Endothelial cell of umbilical vein (primary cell): Measurements from ENCODE around the gene KCNQ2. TPM values are rescaled to one million over a fixed set of nuclear protein-coding genes. Genes with fewer than 3 reads are reported as not detected.

Experiments
- BruUV-seq: library from RNA; stranded (reverse); fragments of 400-500 nt; replicated peaks from 2 replicates; lab custom pipeline; 2021; lab: Mats Ljungman, UMichigan
- CTCF ChIA-PET: fragments of 300-600, 350-600 bp; sonication (Branson Sonifier 250); formaldehyde crosslinking; loops from one replicate; lab custom pipeline; 2021; ENCODE audit warnings: antibody characterized with exemption, inconsistent platforms; lab: Charles Lee
- POLR2A ChIA-PET: fragments of 300-600, 350-600 bp; sonication (Branson Sonifier 250); formaldehyde crosslinking; loops from one replicate; lab custom pipeline; 2021; ENCODE audit warnings: antibody characterized with exemption, inconsistent platforms; lab: Charles Lee
- DNase-seq: peaks from one replicate; pipeline ENCODE4 v3.0.0-alpha.2; 2011; ENCODE audit warnings: low read depth, low spot score
- FAIRE-seq: peaks from 2 replicates; lab custom pipeline; 2011; peaks lifted over from hg19 to GRCh38; lab: Jason Lieb, UNC
- H2AFZ ChIP-seq: 2 replicates; pipeline ENCODE4 v1.6.0; 2012; ENCODE audit warnings: low read depth, low read length, control low read depth, inconsistent platforms
- H3K27ac ChIP-seq: 2 replicates; pipeline ENCODE4 v1.5.1; 2011; ENCODE audit warnings: low read depth, mild to moderate bottlenecking, control low read depth, low read length, moderate library complexity; ENCODE audit not compliant: insufficient read depth
- H3K27me3 ChIP-seq, 2 experiments: 2 replicates each; pipeline versions ENCODE4 v1.6.0 to v1.6.1; 2011; ENCODE audit warnings: low read length in 2 of 2, mixed read lengths in 1 of 2; ENCODE audit not compliant: control insufficient read depth in 2 of 2, insufficient read depth in 2 of 2
- H3K36me3 ChIP-seq, 2 experiments: 2 replicates in 1 of 2; 3 replicates in 1 of 2; pipeline ENCODE4 v1.5.1; 2011; ENCODE audit warnings: low read length in 2 of 2, mild to moderate bottlenecking in 1 of 2, moderate library complexity in 1 of 2; ENCODE audit not compliant: control insufficient read depth in 2 of 2, insufficient read depth in 2 of 2; ENCODE audit errors: extremely low read depth in 1 of 2
- H3K4me1 ChIP-seq: 3 replicates; pipeline ENCODE4 v1.5.1; 2011; ENCODE audit warnings: mild to moderate bottlenecking, low read length; ENCODE audit not compliant: control insufficient read depth, insufficient read depth; ENCODE audit errors: extremely low read depth
- H3K4me2 ChIP-seq: 2 replicates; pipeline ENCODE4 v1.6.1; 2011; ENCODE audit warnings: low read length, control low read depth, mixed read lengths; ENCODE audit not compliant: insufficient read depth
- H3K4me3 ChIP-seq, 3 experiments: fragments of 200-600 bp in 1 of 3; sonication (generic), shearing (Covaris generic) in 1 of 3; replicated peaks in 1 of 3; 2 replicates each; pipeline ENCODE4 v1.5.1; 2011 to 2016; ENCODE audit warnings: control low read depth in 3 of 3, low read length in 3 of 3, mild to moderate bottlenecking in 2 of 3, inconsistent platforms in 1 of 3, low read depth in 1 of 3, moderate library complexity in 1 of 3; ENCODE audit not compliant: insufficient read depth in 1 of 3
- H3K79me2 ChIP-seq: 2 replicates; pipeline ENCODE4 v1.6.0; 2012; ENCODE audit warnings: low read length, inconsistent platforms; ENCODE audit not compliant: control insufficient read depth, insufficient read depth
- H3K9ac ChIP-seq: replicated peaks from 2 replicates; pipeline ENCODE3; 2011; ENCODE audit warnings: low read length, control low read depth; ENCODE audit not compliant: insufficient read depth; ENCODE audit errors: extremely low read depth
- H3K9me1 ChIP-seq: replicated peaks from 3 replicates; pipeline ENCODE4 v1.6.0; 2011; ENCODE audit warnings: mild to moderate bottlenecking, low read length; ENCODE audit not compliant: control insufficient read depth, insufficient read depth; ENCODE audit errors: extremely low read depth
- H3K9me3 ChIP-seq: replicated peaks from 2 replicates; pipeline ENCODE4 v1.5.1; 2012; ENCODE audit warnings: low read length, inconsistent platforms; ENCODE audit not compliant: control insufficient read depth, insufficient read depth
- H4K20me1 ChIP-seq: replicated peaks from 2 replicates; pipeline ENCODE3; 2011; ENCODE audit warnings: mild to moderate bottlenecking, low read length; ENCODE audit not compliant: control insufficient read depth, insufficient read depth; ENCODE audit errors: extremely low read depth
- EZH2 ChIP-seq: IDR thresholded peaks from 2 replicates; pipeline ENCODE4 v1.6.1; 2012; ENCODE audit warnings: borderline replicate concordance, low read depth, mild to moderate bottlenecking, moderate library complexity, low read length, inconsistent platforms; ENCODE audit not compliant: severe bottlenecking
- FOS ChIP-seq: IDR thresholded peaks from 2 replicates; pipeline ENCODE4 v1.6.1; 2011; ENCODE audit warnings: mild to moderate bottlenecking, low read length, moderate library complexity, borderline replicate concordance; ENCODE audit not compliant: insufficient read depth
- GATA2 ChIP-seq: IDR thresholded peaks from 2 replicates; pipeline ENCODE4 v1.7.0; 2011; ENCODE audit warnings: low read depth, mild to moderate bottlenecking, moderate library complexity, mixed read lengths, low read length; ENCODE audit not compliant: insufficient read length, insufficient read depth
- JUN ChIP-seq: IDR thresholded peaks from 2 replicates; pipeline ENCODE4 v1.6.1; 2011; ENCODE audit warnings: borderline replicate concordance, low read depth; ENCODE audit not compliant: insufficient read length, insufficient read depth
- MYC ChIP-seq: IDR thresholded peaks from one replicate; pipeline ENCODE4 v1.6.1; 2011; ENCODE audit warnings: mild to moderate bottlenecking, low read depth, low read length
- POLR2A ChIP-seq: IDR thresholded peaks from 2 replicates; pipeline ENCODE4 v1.6.1; 2012; ENCODE audit warnings: low read depth, mild to moderate bottlenecking, control low read depth, low read length
- POLR2AphosphoS5 ChIP-seq: IDR thresholded peaks from 2 replicates; pipeline ENCODE4 v1.6.1; 2012; ENCODE audit warnings: low read depth, mild to moderate bottlenecking, control low read depth, low read length, moderate library complexity; ENCODE audit not compliant: insufficient read depth
- dilution Hi-C: fragments of 300-500 bp; cut with MboI; formaldehyde crosslinking; loops from one replicate; pipeline ENCODE4 v1.15.0; 2019; ENCODE audit warnings: low sequenced_read_pairs; ENCODE audit not compliant: extremely low pct_ligation_motif_present
- intact Hi-C: fragments of 100-400 bp; cut with micrococcal nuclease; formaldehyde crosslinking; loops from one replicate; pipeline ENCODE4 v1.10.0; 2022
- polyA plus RNA-seq, 4 experiments: library from polyadenylated mRNA; depleted of rRNA in 3 of 4; stranded (reverse) in 3 of 4; unstranded in 1 of 4; fragments of >200 nt; gene quantifications; 2 replicates each; pipeline versions ENCODE4 v1.2.1 to v1.2.3, GENCODE V29; 2011 to 2012; ENCODE audit warnings: missing spikeins in 1 of 4
- total RNA-seq: library from RNA; stranded (reverse); gene quantifications from 2 replicates; pipeline ENCODE4 v1.2.3, GENCODE V29; 2021
- TF ChIP-seq, protein P1 (sequence below): IDR thresholded peaks from 2 replicates; pipeline ENCODE4 v1.6.1; 2011; ENCODE audit not compliant: insufficient read depth, insufficient read length
- TF ChIP-seq, protein P2 (sequence below), 2 donors: IDR thresholded peaks; 1 replicate in 1 of 2; 2 replicates in 1 of 2; pipeline ENCODE4 v1.5.1; 2011; ENCODE audit warnings: low read length in 2 of 2, mild to moderate bottlenecking in 2 of 2, moderate library complexity in 2 of 2, control low read depth in 1 of 2, inconsistent platforms in 1 of 2, low read depth in 1 of 2; ENCODE audit not compliant: insufficient read depth in 1 of 2; ENCODE audit errors: extremely low read depth in 1 of 2

Gene KCNQ2
- total and polyA plus RNA-seq, 2 donors (not counting 3 experiments of a cell fraction or from before 2014, with no cell fraction given) = not detected

DNA sequence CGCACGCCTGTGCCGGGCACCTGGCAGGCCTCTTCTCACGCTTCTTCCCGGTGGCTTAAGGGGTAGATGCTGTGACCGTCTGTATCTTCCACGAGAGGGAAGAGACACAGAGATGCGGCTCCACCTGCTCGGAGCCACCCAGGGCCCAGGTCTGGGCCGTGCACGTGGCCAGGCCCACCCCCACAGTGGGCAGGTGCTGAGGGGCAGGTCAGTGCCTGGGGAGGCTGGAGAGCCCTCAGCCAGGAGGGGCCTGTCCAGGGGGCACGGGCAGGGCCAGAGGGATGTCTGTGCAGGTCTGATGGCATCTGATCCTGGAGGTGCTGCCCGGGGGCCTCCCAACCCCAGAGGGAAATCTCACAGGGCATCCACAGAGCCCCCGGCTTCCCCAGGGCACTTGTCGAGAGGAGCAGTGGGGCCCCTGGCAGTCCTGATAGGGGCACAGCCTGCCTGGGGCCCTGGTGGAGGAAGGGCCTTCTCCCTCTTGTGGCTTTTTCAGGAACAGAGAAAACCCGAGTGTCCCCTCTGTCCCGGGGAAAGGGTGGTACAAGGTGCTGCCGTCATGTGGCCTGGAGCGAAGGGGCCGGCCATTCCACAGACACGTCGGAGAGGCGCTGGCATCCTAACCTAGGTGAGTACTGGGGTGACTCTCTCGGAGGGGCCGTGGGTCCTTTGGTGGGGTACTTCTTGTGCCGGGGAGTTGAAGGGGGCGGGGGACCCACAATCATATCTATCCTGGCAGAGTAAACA is 61.1 kb downstream of the KCNQ2 start:
- H3K36me3 ChIP-seq = no peaks in the 10 kb centered on the region
- TF ChIP-seq, protein P1, sequence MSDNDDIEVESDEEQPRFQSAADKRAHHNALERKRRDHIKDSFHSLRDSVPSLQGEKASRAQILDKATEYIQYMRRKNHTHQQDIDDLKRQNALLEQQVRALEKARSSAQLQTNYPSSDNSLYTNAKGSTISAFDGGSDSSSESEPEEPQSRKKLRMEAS = no peak
- TF ChIP-seq FOS (no peak), EZH2 (no peak), MYC (no peak)
- no peaks in the 10 kb centered on the region for H3K79me2 ChIP-seq
- ChIA-PET CTCF (interaction anchor here (1.1 kb wide), 1 partner anchor 102 kb away, joined by 3 read pairs; no protein-coding TSS in a partner anchor), POLR2A (no interaction called here)
- no peaks in the 10 kb centered on the region for H3K9me1 ChIP-seq
- no peak overlapping the region for H2AFZ ChIP-seq
- H3K27me3 ChIP-seq = no peaks in the 10 kb centered on the region
- DNase-seq (no peak), FAIRE-seq (no peak)
- no peak overlapping the region for H3K4me3 ChIP-seq
- no peaks in the 10 kb centered on the region for H3K9me3 ChIP-seq
- H3K4me1 ChIP-seq = no peaks in the 10 kb centered on the region
- no peak overlapping the region for H3K27ac ChIP-seq
- BruUV-seq = no TSS peak
- intact Hi-C loops = no loop called here
- no peaks in the 10 kb centered on the region for H4K20me1 ChIP-seq
- H3K9ac ChIP-seq = no peak overlapping the region
- no peak overlapping the region for H3K4me2 ChIP-seq
- dilution Hi-C loops = no loop called here

DNA sequence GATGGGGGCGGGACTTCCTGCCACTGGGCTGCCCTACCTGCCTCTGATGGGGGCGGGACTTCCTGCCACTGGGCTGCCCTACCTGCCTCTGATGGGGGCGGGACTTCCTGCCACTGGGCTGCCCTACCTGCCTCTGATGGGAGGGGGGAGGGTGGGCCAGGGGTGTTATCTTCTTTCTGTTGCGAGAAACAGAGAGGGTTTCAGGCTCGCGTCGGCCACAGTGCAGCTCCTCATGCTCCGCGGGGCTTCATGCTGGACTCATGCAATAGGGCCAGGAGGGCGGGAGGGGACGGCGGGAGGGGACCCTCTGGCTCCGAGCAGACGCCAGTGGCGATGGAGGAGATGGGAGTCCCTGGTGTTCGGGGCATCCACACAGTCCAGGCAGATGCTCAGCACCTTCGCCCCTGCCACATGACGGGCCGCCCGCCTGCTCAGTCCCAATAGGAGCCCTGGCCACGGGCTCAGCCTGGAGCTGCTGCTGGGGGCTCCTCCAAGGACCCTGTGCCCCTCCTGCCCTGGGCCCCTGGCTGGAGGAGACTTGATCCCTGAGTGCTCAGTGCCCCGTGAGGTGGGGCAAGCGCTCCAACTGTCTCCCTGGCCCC is 62.5 kb downstream of the KCNQ2 start:
- FAIRE-seq = no peak
- Histone ChIP-seq H3K36me3 (no peaks in the 10 kb centered on the region), H3K79me2 (no peaks in the 10 kb centered on the region), H3K27me3 (no peaks in the 10 kb centered on the region), H3K4me1 (no peaks in the 10 kb centered on the region), H2AFZ (no peak overlapping the region), H3K9me1 (no peaks in the 10 kb centered on the region), H3K4me2 (no peak overlapping the region), H3K9ac (no peak overlapping the region), H3K9me3 (no peaks in the 10 kb centered on the region), H3K4me3 (no peak overlapping the region), H3K27ac (no peak overlapping the region), H4K20me1 (no peaks in the 10 kb centered on the region)
- BruUV-seq = no TSS peak
- dilution Hi-C loops (no loop called here), intact Hi-C loops (no loop called here)
- POLR2A ChIA-PET = no interaction called here
- CTCF ChIA-PET = interaction anchor here (1.0 to 1.1 kb wide), 2 partner anchors 32 to 100 kb away, joined by 3 read pairs; no protein-coding TSS in a partner anchor
- no peak for DNase-seq
- TF ChIP-seq FOS = no peak
- TF ChIP-seq MYC = no peak
- TF ChIP-seq, protein P1 = no peak
- TF ChIP-seq JUN = no peak
- TF ChIP-seq GATA2 = no peak
- no peak for TF ChIP-seq EZH2
- TF ChIP-seq POLR2AphosphoS5 = no peak
- no peak for TF ChIP-seq POLR2A
- TF ChIP-seq, protein P2, sequence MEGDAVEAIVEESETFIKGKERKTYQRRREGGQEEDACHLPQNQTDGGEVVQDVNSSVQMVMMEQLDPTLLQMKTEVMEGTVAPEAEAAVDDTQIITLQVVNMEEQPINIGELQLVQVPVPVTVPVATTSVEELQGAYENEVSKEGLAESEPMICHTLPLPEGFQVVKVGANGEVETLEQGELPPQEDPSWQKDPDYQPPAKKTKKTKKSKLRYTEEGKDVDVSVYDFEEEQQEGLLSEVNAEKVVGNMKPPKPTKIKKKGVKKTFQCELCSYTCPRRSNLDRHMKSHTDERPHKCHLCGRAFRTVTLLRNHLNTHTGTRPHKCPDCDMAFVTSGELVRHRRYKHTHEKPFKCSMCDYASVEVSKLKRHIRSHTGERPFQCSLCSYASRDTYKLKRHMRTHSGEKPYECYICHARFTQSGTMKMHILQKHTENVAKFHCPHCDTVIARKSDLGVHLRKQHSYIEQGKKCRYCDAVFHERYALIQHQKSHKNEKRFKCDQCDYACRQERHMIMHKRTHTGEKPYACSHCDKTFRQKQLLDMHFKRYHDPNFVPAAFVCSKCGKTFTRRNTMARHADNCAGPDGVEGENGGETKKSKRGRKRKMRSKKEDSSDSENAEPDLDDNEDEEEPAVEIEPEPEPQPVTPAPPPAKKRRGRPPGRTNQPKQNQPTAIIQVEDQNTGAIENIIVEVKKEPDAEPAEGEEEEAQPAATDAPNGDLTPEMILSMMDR (IDR thresholded peaks at IDR 0.05; ENCODE audit: extremely low read depth in 1 of 2, insufficient read depth in 1 of 2, low read depth in 1 of 2, low read length in 2 of 2) = no peak
